GM23338 (cell line): Measurements from ENCODE around the gene CDCA4.
"Not testable (repeated sequence)": the region's sequence is repeated elsewhere in the genome, so short reads cannot be mapped to it uniquely, and the experiment has no call there.

ENCODE experiments used
- CREB1 ChIP-seq: fragments of 250-450 bp; sonication (Bioruptor Pico); IDR thresholded peaks from 2 replicates; pipeline ENCODE4 v1.5.0; 2020; ENCODE audit warnings: low read depth, mild to moderate bottlenecking, moderate library complexity
- CTCF ChIP-seq, 2 experiments: fragments of 200-600 bp in 1 of 2; sonication (generic) in 1 of 2; conservative IDR thresholded peaks; 2 replicates each; pipeline versions ENCODE4 v1.5.1 to v1.6.1; 2016 to 2017; ENCODE audit warnings: antibody characterized with exemption in 2 of 2, low read depth in 2 of 2, mild to moderate bottlenecking in 2 of 2, moderate library complexity in 1 of 2
- EZH2 ChIP-seq: fragments of 200-600 bp; sonication (generic); IDR thresholded peaks from one replicate; pipeline ENCODE4 v1.8.0; 2017; ENCODE audit warnings: antibody characterized with exemption, mild to moderate bottlenecking, low read depth; ENCODE audit not compliant: unreplicated experiment
- EZH2phosphoT487 ChIP-seq: fragments of 200-600 bp; sonication (generic); IDR thresholded peaks from one replicate; pipeline ENCODE4 v1.8.1; 2018; ENCODE audit warnings: antibody characterized with exemption; ENCODE audit not compliant: unreplicated experiment
- POLR2AphosphoS5 ChIP-seq: IDR thresholded peaks from 2 replicates; pipeline ENCODE4 v1.6.1; 2016; ENCODE audit warnings: antibody characterized with exemption, low read depth
- ZNF114 ChIP-seq: fragments of 250-450 bp; sonication (Bioruptor Pico); IDR thresholded peaks from 2 replicates; pipeline ENCODE4 v1.5.0; 2020; ENCODE audit warnings: mild to moderate bottlenecking, moderate library complexity

DNA sequence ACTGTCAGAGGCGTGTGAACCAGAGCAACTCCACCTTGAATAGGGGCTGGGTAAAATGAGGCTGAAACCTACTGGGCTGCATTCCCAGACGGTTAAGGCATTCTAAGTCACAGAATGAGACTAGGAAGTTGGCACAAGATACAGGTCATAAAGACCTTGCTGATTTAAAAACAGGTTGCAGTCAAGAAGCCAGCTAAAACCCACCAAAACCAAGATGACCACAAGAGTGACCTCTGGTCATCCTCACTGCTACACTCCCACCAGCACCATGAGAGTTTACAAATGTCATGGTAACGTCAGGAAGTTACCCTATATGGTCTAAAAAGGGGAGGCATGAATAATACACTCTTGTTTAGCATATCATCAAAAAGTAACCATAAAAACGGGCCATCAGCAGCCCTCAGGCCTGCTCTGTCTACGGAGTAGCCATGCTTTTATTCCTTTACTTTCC, 11.6 kb upstream of the CDCA4 start:
- TF ChIP-seq CTCF (conservative IDR thresholded peaks at IDR 0.05; ENCODE audit: low read depth in 2 of 2); EZH2phosphoT487; EZH2; CREB1 (CRISPR knock-in tag); ZNF114 (CRISPR knock-in tag); POLR2AphosphoS5: not testable (repeated sequence)
